GM21360 (cell line): ENCODE results near the gene PDPN.

Experiments used
- ATAC-seq: cut with Tn5 transposase; IDR thresholded peaks from one replicate; pipeline ENCODE4 v1.9.1; 2021; ENCODE audit warnings: mild to moderate bottlenecking, moderate library complexity; ENCODE audit not compliant: unreplicated experiment

Gene PDPN

GRCh38 chr1:13616234-13616633, 32.6 kb downstream of the PDPN start:
- ATAC-seq = no peak

GRCh38 chr1:13617108-13617507, 33.5 kb downstream of the PDPN start:
- no peak for ATAC-seq

- ATAC-seq = no peak
These were observed 34.1 kb downstream of the PDPN start for GRCh38 chr1:13617773-13618172.

- no peak for ATAC-seq
These were observed 34.9 kb downstream of the PDPN start for GRCh38 chr1:13618483-13618882.

GRCh38 chr1:13619909-13620308, 36.3 kb downstream of the PDPN start:
- no peak for ATAC-seq

- no peak for ATAC-seq
These were observed 37.2 kb downstream of the PDPN start for GRCh38 chr1:13620825-13621224.

GRCh38 chr1:13622446-13622845, 38.8 kb downstream of the PDPN start:
- ATAC-seq = no peak

- no peak for ATAC-seq
These were observed 39.5 kb downstream of the PDPN start for GRCh38 chr1:13623021-13623637.

GRCh38 chr1:13624526-13624925, 40.9 kb downstream of the PDPN start:
- no peak for ATAC-seq

- no peak for ATAC-seq
These were observed 43.5 kb downstream of the PDPN start for GRCh38 chr1:13627127-13627526.

GRCh38 chr1:13628218-13628617, 44.6 kb downstream of the PDPN start:
- ATAC-seq = no peak

GRCh38 chr1:13628711-13629110, 45.1 kb downstream of the PDPN start:
- ATAC-seq = no peak

- ATAC-seq = no peak
These were observed 58.8 kb downstream of the PDPN start for GRCh38 chr1:13642306-13643004.

- ATAC-seq = no peak
These were observed 59.4 kb downstream of the PDPN start for GRCh38 chr1:13643017-13643416.

- ATAC-seq = no peak
These were observed 62.9 kb downstream of the PDPN start for GRCh38 chr1:13646521-13646920.

- no peak for ATAC-seq
These were observed 67.6 kb downstream of the PDPN start for GRCh38 chr1:13651279-13651678.

GRCh38 chr1:13652238-13652637, 68.6 kb downstream of the PDPN start:
- ATAC-seq = no peak

- ATAC-seq = no peak
These were observed 77.9 kb downstream of the PDPN start for GRCh38 chr1:13661539-13661938.

GRCh38 chr1:13662493-13662892, 78.9 kb downstream of the PDPN start:
- no peak for ATAC-seq

GRCh38 chr1:13663969-13664368, 80.3 kb downstream of the PDPN start:
- no peak for ATAC-seq

GRCh38 chr1:13664451-13664850, 80.8 kb downstream of the PDPN start:
- ATAC-seq = no peak

GRCh38 chr1:13666317-13666716, 82.7 kb downstream of the PDPN start:
- no peak for ATAC-seq
